WTC11 (cell line): Measurements from ENCODE around the gene IKZF2.

ENCODE experiments used
- ATF2 ChIP-seq: sonication (generic); formaldehyde crosslinking; IDR thresholded peaks from 2 replicates; pipeline ENCODE4 v1.8.1; 2022; ENCODE audit warnings: low read depth, missing genetic modification reagents, borderline replicate concordance
- ATF6 ChIP-seq: sonication (generic); formaldehyde crosslinking; IDR thresholded peaks from 2 replicates; pipeline ENCODE4 v1.8.1; 2023; ENCODE audit warnings: mild to moderate bottlenecking, missing genetic modification reagents
- CREM ChIP-seq: sonication (generic); formaldehyde crosslinking; IDR thresholded peaks from 2 replicates; pipeline ENCODE4 v1.8.1; 2022; ENCODE audit warnings: mild to moderate bottlenecking, missing genetic modification reagents, moderate library complexity
- ETV6 ChIP-seq: sonication (generic); formaldehyde crosslinking; IDR thresholded peaks from 2 replicates; pipeline ENCODE4 v1.8.1; 2022; ENCODE audit warnings: mild to moderate bottlenecking, missing genetic modification reagents
- IRF2 ChIP-seq: sonication (generic); formaldehyde crosslinking; IDR thresholded peaks from 2 replicates; pipeline ENCODE4 v1.8.0; 2022; ENCODE audit warnings: low read depth, missing genetic modification reagents, borderline replicate concordance
- ZNF232 ChIP-seq: sonication (generic); formaldehyde crosslinking; IDR thresholded peaks from 2 replicates; pipeline ENCODE4 v1.8.0; 2022; ENCODE audit warnings: mild to moderate bottlenecking, missing genetic modification reagents
- TF ChIP-seq, protein P1 (sequence below): fragments of 200-600 bp; IDR thresholded peaks from 2 replicates; pipeline ENCODE4 v1.8.0; 2022; ENCODE audit warnings: antibody characterized with exemption

DNA sequence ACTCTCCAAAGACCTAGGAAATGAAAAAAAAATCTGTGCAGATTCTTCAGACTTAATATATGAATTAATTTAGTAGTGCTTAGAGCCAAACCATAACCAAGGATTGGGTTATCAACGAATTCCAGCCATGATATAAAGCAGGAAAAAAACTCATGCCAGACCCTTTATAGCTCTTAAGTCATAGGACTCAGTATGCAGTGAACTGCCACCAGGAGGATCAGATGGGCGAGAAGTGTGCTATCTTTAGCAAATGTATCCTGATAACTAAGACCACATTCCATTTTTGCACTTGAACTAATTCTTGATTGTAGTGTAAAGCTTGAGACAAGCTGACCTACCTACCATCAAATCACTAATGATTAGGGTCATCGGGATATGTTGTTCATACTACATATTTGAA lies 178.1 kb downstream of the IKZF2 start:
- TF ChIP-seq, protein P1, sequence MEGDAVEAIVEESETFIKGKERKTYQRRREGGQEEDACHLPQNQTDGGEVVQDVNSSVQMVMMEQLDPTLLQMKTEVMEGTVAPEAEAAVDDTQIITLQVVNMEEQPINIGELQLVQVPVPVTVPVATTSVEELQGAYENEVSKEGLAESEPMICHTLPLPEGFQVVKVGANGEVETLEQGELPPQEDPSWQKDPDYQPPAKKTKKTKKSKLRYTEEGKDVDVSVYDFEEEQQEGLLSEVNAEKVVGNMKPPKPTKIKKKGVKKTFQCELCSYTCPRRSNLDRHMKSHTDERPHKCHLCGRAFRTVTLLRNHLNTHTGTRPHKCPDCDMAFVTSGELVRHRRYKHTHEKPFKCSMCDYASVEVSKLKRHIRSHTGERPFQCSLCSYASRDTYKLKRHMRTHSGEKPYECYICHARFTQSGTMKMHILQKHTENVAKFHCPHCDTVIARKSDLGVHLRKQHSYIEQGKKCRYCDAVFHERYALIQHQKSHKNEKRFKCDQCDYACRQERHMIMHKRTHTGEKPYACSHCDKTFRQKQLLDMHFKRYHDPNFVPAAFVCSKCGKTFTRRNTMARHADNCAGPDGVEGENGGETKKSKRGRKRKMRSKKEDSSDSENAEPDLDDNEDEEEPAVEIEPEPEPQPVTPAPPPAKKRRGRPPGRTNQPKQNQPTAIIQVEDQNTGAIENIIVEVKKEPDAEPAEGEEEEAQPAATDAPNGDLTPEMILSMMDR: no peak
- TF ChIP-seq ZNF232 (CRISPR knock-in tag) (no peak), ATF6 (no peak), IRF2 (CRISPR knock-in tag) (no peak), CREM (CRISPR knock-in tag) (no peak), ETV6 (CRISPR knock-in tag) (no peak), ATF2 (CRISPR knock-in tag) (no peak)
